ENCODE results near the gene YJEFN3. TPM values are rescaled to one million over a fixed set of nuclear protein-coding genes. Genes with fewer than 3 reads are reported as not detected.

YJEFN3 gene
- total RNA-seq, 1 experiment from 2014 or later: 16.6 TPM

- no peak overlapping the region for H4K91ac ChIP-seq (ENCODE audit: insufficient read length, low read depth, low read length)
- H3K4me2 ChIP-seq (ENCODE audit: insufficient read depth, insufficient read length, low read length): peak overlapping the region; percentile 26
- H2AFZ ChIP-seq (ENCODE audit: low read length): no peak overlapping the region
- WGBS (ENCODE audit: extremely low coverage, insufficient read length, low lambda C conversion rate): 100% methylated on average over 1 of the region's 10 CpGs
- H3K27me3 Mint-ChIP-seq (ENCODE audit: low read depth): no peaks in the 10 kb centered on the region
- H4K8ac ChIP-seq (replicated peaks; ENCODE audit: insufficient read length, low read depth, low read length): no peak overlapping the region
- peaks cover 5% of the 10 kb centered on the region for H3K9me3 ChIP-seq (ENCODE audit: control insufficient read depth, low read depth, low read length)
- no peak overlapping the region for H4K5ac ChIP-seq (ENCODE audit: insufficient read length, low read depth, low read length)
- H2AK5ac ChIP-seq (ENCODE audit: insufficient read length, low read length): no peak overlapping the region
- no peak for TF ChIP-seq CTCF (conservative IDR thresholded peaks at IDR 0.05)
- peaks cover 7% of the 10 kb centered on the region for H3K79me1 ChIP-seq (ENCODE audit: insufficient read depth, low read depth, low read length, poor library complexity, severe bottlenecking)
- no peak overlapping the region for H2BK15ac ChIP-seq (ENCODE audit: low read depth, low read length)
- H3K79me2 ChIP-seq (ENCODE audit: insufficient read depth, low read length): peaks cover 11% of the 10 kb centered on the region; the same call in 1 of the 2 replicates
- peaks cover 5% of the 10 kb centered on the region for H3K23me2 ChIP-seq (ENCODE audit: insufficient read length, low read depth, low read length, poor library complexity, severe bottlenecking)
- H3K56ac ChIP-seq (ENCODE audit: insufficient read length, low read depth, low read length): no peak overlapping the region
- H3K4me1 ChIP-seq (ENCODE audit: insufficient read depth, low read length): no peaks in the 10 kb centered on the region
- no peak overlapping the region for H2BK20ac ChIP-seq (ENCODE audit: low read depth, low read length, poor library complexity, severe bottlenecking)
- H3K27ac Mint-ChIP-seq: no peak overlapping the region
- no peak overlapping the region for H2BK12ac ChIP-seq (ENCODE audit: insufficient read length, low read depth, low read length)
- peaks cover 6 to 8% of the 10 kb centered on the region in 2 experiments for H3K4me1 Mint-ChIP-seq
- no peak overlapping the region for H3K27ac ChIP-seq (ENCODE audit: insufficient read length, low read depth, low read length)
- no peak overlapping the region for H3T11ph ChIP-seq (ENCODE audit: low read length)
- no peaks in the 10 kb centered on the region for H4K20me1 ChIP-seq (ENCODE audit: control insufficient read depth, insufficient read depth, insufficient read length)
- no peak overlapping the region for H3K4ac ChIP-seq (ENCODE audit: low read depth, low read length)
- H3K18ac ChIP-seq (ENCODE audit: insufficient read length, low read depth, low read length): no peak overlapping the region
- H3K23ac ChIP-seq (ENCODE audit: insufficient read length, low read depth, low read length): no peak overlapping the region
- no peak for DNase-seq
- peaks cover 10 to 33% (median 24%) of the 10 kb centered on the region in 3 experiments for H3K36me3 Mint-ChIP-seq (ENCODE audit: insufficient read depth in 1 of 3, low read depth in 3 of 3)
- no peak overlapping the region for H2BK120ac ChIP-seq (ENCODE audit: low read depth, low read length, poor library complexity, severe bottlenecking)
- H3K4me3 Mint-ChIP-seq: peak overlapping the region; percentile 91 to 94
- peaks cover 3 to 4% of the 10 kb centered on the region in 2 experiments; a peak in 3 of 5 replicates for H3K9me3 Mint-ChIP-seq
- H3K27me3 ChIP-seq (ENCODE audit: insufficient read depth, low read length): no peaks in the 10 kb centered on the region
- no peak overlapping the region for H2BK5ac ChIP-seq (ENCODE audit: insufficient read length, low read length)
- no peak overlapping the region for H3K9ac ChIP-seq (ENCODE audit: extremely low read depth, insufficient read length, low read length)
- H3K14ac ChIP-seq (ENCODE audit: insufficient read depth, low read length): no peak overlapping the region
Measured at GRCh38 chr19:19517235-19517619, 11.5 kb upstream of the YJEFN3 start.

Data from H9 (cell line).